Peyer's patch (tissue), 4 donors: Measurements from ENCODE around the gene LGI2. TPM values are rescaled to one million over a fixed set of nuclear protein-coding genes. Genes with fewer than 3 reads are reported as not detected.

Source experiments
- DNase-seq, 3 donors: peaks; one replicate each; pipeline ENCODE4 v3.0.0-alpha.2; 2017 to 2019
- H3K27ac ChIP-seq, 4 donors: fragments of 200-600 bp; sonication (generic); one replicate each; pipeline ENCODE4 v1.5.1; 2016 to 2019
- H3K27me3 ChIP-seq, 2 donors: fragments of 200-600 bp; sonication (generic); one replicate each; pipeline ENCODE4 v1.5.1; 2019
- H3K36me3 ChIP-seq, 3 donors: fragments of 200-600 bp; sonication (generic); one replicate each; pipeline ENCODE4 v1.5.1; 2016 to 2019
- H3K4me1 ChIP-seq, 4 donors: fragments of 200-600 bp; sonication (generic); one replicate each; pipeline ENCODE4 v1.5.1; 2016 to 2019
- H3K4me3 ChIP-seq, 4 donors: fragments of 200-600 bp; sonication (generic); 1 replicate in 3 of 4; 2 replicates in 1 of 4; pipeline ENCODE4 v1.5.1; 2016 to 2019; ENCODE audit warnings: mild to moderate bottlenecking in 1 of 4
- H3K9me3 ChIP-seq, 4 donors: fragments of 200-600 bp; sonication (generic); one replicate each; pipeline ENCODE4 v1.5.1; 2016 to 2019; ENCODE audit warnings: mild to moderate bottlenecking in 1 of 4
- CTCF ChIP-seq, 6 experiments: fragments of 450-650 bp in 4 of 6; fragments of 200-600 bp in 2 of 6; sonication (generic) in 1 of 6; IDR thresholded peaks; one replicate each; pipeline ENCODE4 v1.5.1; 2017 to 2019; ENCODE audit warnings: antibody characterized with exemption in 6 of 6, mild to moderate bottlenecking in 3 of 6, moderate library complexity in 1 of 6
- POLR2A ChIP-seq, 2 donors: fragments of 450-650 bp; IDR thresholded peaks; one replicate each; pipeline ENCODE4 v1.5.1; 2017; ENCODE audit warnings: antibody characterized with exemption in 2 of 2, mild to moderate bottlenecking in 2 of 2, moderate library complexity in 2 of 2
- total RNA-seq, 4 donors: library from RNA; depleted of rRNA; stranded (reverse); fragments of >200 nt; gene quantifications; one replicate each; pipeline ENCODE4 v1.1.0, GENCODE V29; 2016

Gene LGI2
- total RNA-seq, 4 donors from 2014 or later = 0.40 to 0.83 (median 0.66) TPM; not detected in 1

DNA sequence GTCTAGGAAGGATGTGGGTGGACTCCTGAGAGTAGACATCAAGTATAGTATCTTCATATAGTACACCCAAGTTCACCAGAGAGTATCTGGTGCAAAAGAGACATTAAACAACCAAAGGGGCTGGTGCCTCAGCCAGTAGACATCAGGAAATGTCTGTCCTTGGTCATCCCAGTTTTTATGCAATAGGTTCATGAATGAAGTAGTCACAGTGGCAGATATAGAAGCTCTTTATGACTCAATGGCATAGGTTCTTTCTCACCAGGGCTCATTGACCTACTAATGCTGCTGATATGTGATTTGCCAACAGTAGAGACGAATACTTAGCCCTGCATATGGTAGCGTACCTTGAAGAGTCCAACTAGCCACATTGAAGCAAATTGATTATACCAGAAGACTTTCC, 72.9 kb downstream of the LGI2 start:
- Histone ChIP-seq H3K4me1 (no peaks in the 10 kb centered on the region), H3K9me3 (no peaks in the 10 kb centered on the region), H3K27me3 (no peaks in the 10 kb centered on the region), H3K36me3 (no peaks in the 10 kb centered on the region), H3K27ac (no peak overlapping the region), H3K4me3 (no peak overlapping the region)
- TF ChIP-seq CTCF (IDR thresholded peaks at IDR 0.05) = no peak
- TF ChIP-seq POLR2A (IDR thresholded peaks at IDR 0.05) = no peak
- DNase-seq = no peak

GRCh38 chr4:24956763-24957162, 74.0 kb downstream of the LGI2 start:
- H3K4me1 ChIP-seq = no peaks in the 10 kb centered on the region
- no peak overlapping the region for H3K4me3 ChIP-seq
- H3K27ac ChIP-seq = no peak overlapping the region
- TF ChIP-seq CTCF (IDR thresholded peaks at IDR 0.05) (no peak), POLR2A (IDR thresholded peaks at IDR 0.05) (no peak)
- no peaks in the 10 kb centered on the region for H3K9me3 ChIP-seq
- H3K36me3 ChIP-seq = no peaks in the 10 kb centered on the region
- no peaks in the 10 kb centered on the region for H3K27me3 ChIP-seq
- DNase-seq = no peak

DNA sequence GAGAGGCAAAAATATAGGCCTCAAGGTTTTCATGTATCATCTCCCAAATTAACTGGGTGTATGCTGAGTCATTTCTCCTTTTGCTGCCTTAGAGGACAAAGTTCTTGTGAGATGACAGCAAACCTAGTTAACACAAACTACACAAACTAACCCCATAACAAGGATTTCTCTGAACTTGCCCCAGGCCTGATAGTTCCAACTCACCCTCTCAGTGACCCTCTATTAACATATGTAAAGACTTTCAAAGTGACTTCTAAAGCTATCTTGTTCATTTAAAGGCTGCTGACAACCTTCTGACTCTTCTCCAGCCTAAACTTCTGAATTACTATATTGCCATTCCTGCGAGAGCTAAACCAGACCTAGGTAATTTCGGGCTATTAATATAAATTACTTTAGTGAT, 74.7 kb downstream of the LGI2 start:
- Histone ChIP-seq H3K4me3 (no peak overlapping the region), H3K9me3 (no peaks in the 10 kb centered on the region), H3K4me1 (no peaks in the 10 kb centered on the region), H3K36me3 (no peaks in the 10 kb centered on the region), H3K27me3 (no peaks in the 10 kb centered on the region), H3K27ac (no peak overlapping the region)
- TF ChIP-seq POLR2A (IDR thresholded peaks at IDR 0.05) = no peak
- TF ChIP-seq CTCF (IDR thresholded peaks at IDR 0.05) = no peak
- no peak for DNase-seq

- Histone ChIP-seq H3K4me1 (no peaks in the 10 kb centered on the region), H3K27ac (no peak overlapping the region), H3K9me3 (no peaks in the 10 kb centered on the region), H3K36me3 (no peaks in the 10 kb centered on the region), H3K27me3 (no peaks in the 10 kb centered on the region), H3K4me3 (no peak overlapping the region)
- no peak for DNase-seq
- no peak for TF ChIP-seq POLR2A (IDR thresholded peaks at IDR 0.05)
These were observed 78.1 kb downstream of the LGI2 start for GRCh38 chr4:24952667-24953066.

DNA sequence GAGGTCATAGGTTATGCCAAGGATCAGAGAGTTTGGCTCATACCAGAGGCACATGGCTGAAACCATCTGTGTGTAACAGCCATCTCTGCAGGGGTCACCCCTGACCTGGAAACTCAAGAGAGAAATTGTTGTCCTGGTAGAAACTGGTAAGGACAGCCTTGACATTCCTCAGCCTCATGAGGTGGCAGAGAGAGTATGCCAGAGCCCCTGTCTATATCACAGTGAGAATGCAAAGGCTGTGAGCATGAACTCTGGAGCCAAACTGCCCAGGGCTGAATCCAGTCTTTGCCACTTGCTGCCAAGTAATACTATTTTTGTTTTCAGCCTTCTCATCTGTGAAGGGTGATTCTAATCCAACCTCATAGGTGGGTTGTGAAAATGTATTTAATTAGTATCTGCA, 80.8 kb downstream of the LGI2 start:
- no peaks in the 10 kb centered on the region for H3K4me1 ChIP-seq
- no peaks in the 10 kb centered on the region for H3K27me3 ChIP-seq
- no peaks in the 10 kb centered on the region for H3K9me3 ChIP-seq
- H3K4me3 ChIP-seq = no peak overlapping the region
- no peak overlapping the region for H3K27ac ChIP-seq
- H3K36me3 ChIP-seq = no peaks in the 10 kb centered on the region
- TF ChIP-seq POLR2A (IDR thresholded peaks at IDR 0.05) (no peak), CTCF (IDR thresholded peaks at IDR 0.05) (no peak)
- DNase-seq = no peak

Other genes starting within 250 kb of the LGI2 start
- gene SOD3, start 235.4 kb downstream of the LGI2 start, total RNA-seq = 10 to 100 TPM in 3 of 4 donors, 1 to 10 TPM in 1; 3.7 to 24.3 (median 18.7) TPM
- gene CCDC149, start 117.9 kb downstream of the LGI2 start, total RNA-seq = 10 to 100 TPM in 1 of 4 donors, 1 to 10 TPM in 3; 4.2 to 32.2 (median 6.4) TPM
- gene SEPSECS, start 129.5 kb upstream of the LGI2 start, total RNA-seq = 10 to 100 TPM in 3 of 4 donors, 1 to 10 TPM in 1; 5.0 to 25.9 (median 23.6) TPM
- gene PI4K2B, start 203.1 kb upstream of the LGI2 start, total RNA-seq = 10 to 100 TPM; 16.5 to 68.0 (median 36.3) TPM